Right cardiac atrium (tissue), 5 donors: ENCODE measurements around the gene GSS. TPM values are rescaled to one million over a fixed set of nuclear protein-coding genes. Genes with fewer than 3 reads are reported as not detected.
"Not testable (repeated sequence)": the region's sequence is repeated elsewhere in the genome, so short reads cannot be mapped to it uniquely, and the experiment has no call there.

Experiments used
- ATAC-seq, 2 donors: fragments of 200-7000 bp; cut with Tn5 transposase; one replicate each; pipeline versions ENCODE4 v1.8.0 to v1.9.1; 2020; ENCODE audit warnings: moderate library complexity in 2 of 2, mild to moderate bottlenecking in 1 of 2
- DNase-seq, 3 donors: peaks; one replicate each; pipeline ENCODE4 v3.0.0-alpha.2; 2020
- H3K27ac ChIP-seq: one replicate; pipeline ENCODE4 v1.5.1; 2013; ENCODE audit warnings: mild to moderate bottlenecking, low read length, control low read depth, moderate library complexity
- H3K27me3 ChIP-seq: one replicate; pipeline ENCODE4 v1.6.1; 2013; ENCODE audit not compliant: control insufficient read depth, insufficient read depth
- H3K4me1 ChIP-seq: one replicate; pipeline ENCODE4 v1.6.1; 2013; ENCODE audit warnings: low read length; ENCODE audit not compliant: control insufficient read depth, insufficient read depth
- H3K4me3 ChIP-seq: one replicate; pipeline ENCODE4 v1.5.1; 2013; ENCODE audit warnings: low read length, control low read depth
- H3K9me3 ChIP-seq: one replicate; pipeline ENCODE4 v1.6.1; 2013; ENCODE audit warnings: low read length; ENCODE audit not compliant: control insufficient read depth
- WGBS: extraction: QIAGEN DNeasy Blood & Tissue Kit; methylation state at CpG from one replicate; pipeline ENCODE4 v1.1.7; 2013; 5-methylcytosine and 5-hydroxymethylcytosine counted together
- intact Hi-C, 4 donors: fragments of 100-400 bp; cut with DNase I; formaldehyde crosslinking; loops; one replicate each; pipeline versions ENCODE4 v1.11.0 to v1.14.0; 2022 to 2023
- microRNA-seq, 2 donors: library from miRNA; unstranded; fragments of <30 nt; microRNA quantifications; one replicate each; pipeline ENCODE4 v1.2.0, GENCODE V29; 2020 to 2021
- polyA plus RNA-seq: library from polyadenylated mRNA; stranded (reverse); fragments of 200-250 nt; gene quantifications from one replicate; pipeline ENCODE4 v1.2.3, GENCODE V29; 2013
- total RNA-seq, 4 donors: library from RNA; stranded (reverse); fragmentation: NEBNext Ultra II Directional; extraction: Animal tissue kit (Norgen Biotek cat#: 25700); gene quantifications; one replicate each; pipeline ENCODE4 v1.2.1, GENCODE V29; 2021
- donor health status: healthy with polysubstance abuse.
- donor health status: DM: no; HTN: yes; CAD: no.
- donor health status: DM: no; HTN: no; CAD: no.
- donor health status: DM: no; HTN: yes; CAD: no; lungs with severe emphysema.
- donor health status: DM: yes; HTN: yes; CAD: no.

GSS gene
- total and polyA plus RNA-seq, 5 donors, result 23.6 to 37.7 (median 27.0) TPM

- no peaks in the 10 kb centered on the region for H3K27me3 ChIP-seq
- no peaks in the 10 kb centered on the region for H3K4me1 ChIP-seq
- H3K9me3 ChIP-seq, result no peaks in the 10 kb centered on the region
- intact Hi-C loops, result no loop called here
- DNase-seq, result no peak
- WGBS, result 67% methylated on average over 2 of the region's 2 CpGs
- no peak overlapping the region for H3K4me3 ChIP-seq
- ATAC-seq, result no peak
- no peak overlapping the region for H3K27ac ChIP-seq
Observed at GRCh38 chr20:34881689-34882088, 73.9 kb downstream of the GSS start.

GRCh38 chr20:34880971-34881370 lies 74.6 kb downstream of the GSS start:
- H3K27me3 ChIP-seq, DNase-seq, H3K27ac ChIP-seq, H3K4me1 ChIP-seq, ATAC-seq, intact Hi-C loops, H3K4me3 ChIP-seq, H3K9me3 ChIP-seq: not testable (repeated sequence)
- WGBS, result 90% methylated on average over 7 of the region's 7 CpGs

GRCh38 chr20:34880215-34880850 lies 75.3 kb downstream of the GSS start:
- intact Hi-C loops, result no loop called here
- WGBS, result 84% methylated on average over 6 of the region's 6 CpGs
- no peak overlapping the region for H3K27ac ChIP-seq

More at GRCh38 chr20:34880215-34880850, 75.3 kb downstream of the GSS start:
- no peak for ATAC-seq
- Histone ChIP-seq H3K4me3 (no peak overlapping the region), H3K27me3 (no peaks in the 10 kb centered on the region), H3K4me1 (no peaks in the 10 kb centered on the region), H3K9me3 (no peaks in the 10 kb centered on the region)
- no peak for DNase-seq

Small RNA genes within 50 kb of the gene (microRNA-seq; reads per million reads assigned to microRNA genes)
- gene MIR499A (0 reads per million in 2 donors), gene MIR499B (0 reads per million in 2 donors)

Other genes starting within 250 kb of the GSS start
- gene NCOA6, start 130.2 kb downstream of the GSS start, total RNA-seq, result 10 to 100 TPM; 17.8 to 26.3 (median 19.6) TPM
- gene NCOA6, start 130.2 kb downstream of the GSS start, polyA plus RNA-seq, result 26.5 TPM
- gene GGT7, start 83.0 kb downstream of the GSS start, total RNA-seq, result 10 to 100 TPM; 17.8 to 22.0 (median 18.6) TPM
- gene GGT7, start 83.0 kb downstream of the GSS start, polyA plus RNA-seq, result 14.8 TPM
- gene ACSS2, start 79.2 kb downstream of the GSS start, total RNA-seq, result 10 to 100 TPM; 61.8 to 79.8 (median 69.5) TPM
- 74.6 TPM for gene ACSS2, start 79.2 kb downstream of the GSS start, polyA plus RNA-seq
- gene MYH7B, start 62 bp upstream of the GSS start, total RNA-seq, result 100 to 1,000 TPM in 2 of 4 donors, 10 to 100 TPM in 2; 43.3 to 134 (median 99.2) TPM
- gene MYH7B, start 62 bp upstream of the GSS start, polyA plus RNA-seq, result 125 TPM
- 10 to 100 TPM; 34.3 to 44.6 (median 36.6) TPM for gene TRPC4AP, start 137.0 kb upstream of the GSS start, total RNA-seq
- gene TRPC4AP, start 137.0 kb upstream of the GSS start, polyA plus RNA-seq, result 29.1 TPM
- 10 to 100 TPM; 15.1 to 25.9 (median 15.4) TPM for gene EDEM2, start 191.5 kb upstream of the GSS start, total RNA-seq
- 11.8 TPM for gene EDEM2, start 191.5 kb upstream of the GSS start, polyA plus RNA-seq
- gene PROCR, start 216.3 kb upstream of the GSS start, total RNA-seq, result 10 to 100 TPM; 12.9 to 43.7 (median 22.4) TPM
- gene PROCR, start 216.3 kb upstream of the GSS start, polyA plus RNA-seq, result 28.0 TPM